Effector memory CD8-positive, alpha-beta T cell (primary cell): ENCODE data around the gene MYO1E.
"Not testable (repeated sequence)": the region's sequence is repeated elsewhere in the genome, so short reads cannot be mapped to it uniquely, and the experiment has no call there.

Experiments
- ATAC-seq: fragments of 150-1000 bp; cut with Tn5 transposase; replicated peaks from 2 replicates; pipeline ENCODE4 v1.10.0; 2021; ENCODE audit warnings: mild to moderate bottlenecking, moderate library complexity
- DNase-seq, 3 experiments: peaks; one replicate each; pipeline ENCODE4 v3.0.0; 2021
- H3K27ac Mint-ChIP-seq, 2 donors: one replicate each; pipeline ENCODE4 v1.8.0; 2022; ENCODE audit warnings: mild to moderate bottlenecking in 2 of 2, mixed read lengths in 2 of 2, moderate library complexity in 2 of 2
- H3K27me3 Mint-ChIP-seq, 2 donors: one replicate each; pipeline ENCODE4 v1.8.0; 2022; ENCODE audit warnings: mixed read lengths in 2 of 2
- H3K36me3 Mint-ChIP-seq: one replicate; pipeline ENCODE4 v1.8.0; 2022; ENCODE audit warnings: mild to moderate bottlenecking, moderate library complexity, mixed read lengths; ENCODE audit not compliant: insufficient read depth
- H3K4me1 Mint-ChIP-seq, 2 donors: one replicate each; pipeline ENCODE4 v1.8.0; 2022; ENCODE audit warnings: low read depth in 2 of 2, mixed read lengths in 2 of 2
- H3K4me3 Mint-ChIP-seq, 2 donors: one replicate each; pipeline ENCODE4 v1.8.0; 2022; ENCODE audit warnings: mild to moderate bottlenecking in 2 of 2, mixed read lengths in 2 of 2, moderate library complexity in 2 of 2
- H3K9me3 Mint-ChIP-seq, 2 donors: one replicate each; pipeline ENCODE4 v1.8.0; 2022; ENCODE audit warnings: mixed read lengths in 2 of 2
- total RNA-seq, 9 experiments: gene quantifications; one replicate each; lab custom pipeline; 2026; lab: John Stamatoyannopoulos, UW

The MYO1E gene
- 0 to 3.7 (median 0.73) reads per million in 9 experiments for total RNA-seq

DNA sequence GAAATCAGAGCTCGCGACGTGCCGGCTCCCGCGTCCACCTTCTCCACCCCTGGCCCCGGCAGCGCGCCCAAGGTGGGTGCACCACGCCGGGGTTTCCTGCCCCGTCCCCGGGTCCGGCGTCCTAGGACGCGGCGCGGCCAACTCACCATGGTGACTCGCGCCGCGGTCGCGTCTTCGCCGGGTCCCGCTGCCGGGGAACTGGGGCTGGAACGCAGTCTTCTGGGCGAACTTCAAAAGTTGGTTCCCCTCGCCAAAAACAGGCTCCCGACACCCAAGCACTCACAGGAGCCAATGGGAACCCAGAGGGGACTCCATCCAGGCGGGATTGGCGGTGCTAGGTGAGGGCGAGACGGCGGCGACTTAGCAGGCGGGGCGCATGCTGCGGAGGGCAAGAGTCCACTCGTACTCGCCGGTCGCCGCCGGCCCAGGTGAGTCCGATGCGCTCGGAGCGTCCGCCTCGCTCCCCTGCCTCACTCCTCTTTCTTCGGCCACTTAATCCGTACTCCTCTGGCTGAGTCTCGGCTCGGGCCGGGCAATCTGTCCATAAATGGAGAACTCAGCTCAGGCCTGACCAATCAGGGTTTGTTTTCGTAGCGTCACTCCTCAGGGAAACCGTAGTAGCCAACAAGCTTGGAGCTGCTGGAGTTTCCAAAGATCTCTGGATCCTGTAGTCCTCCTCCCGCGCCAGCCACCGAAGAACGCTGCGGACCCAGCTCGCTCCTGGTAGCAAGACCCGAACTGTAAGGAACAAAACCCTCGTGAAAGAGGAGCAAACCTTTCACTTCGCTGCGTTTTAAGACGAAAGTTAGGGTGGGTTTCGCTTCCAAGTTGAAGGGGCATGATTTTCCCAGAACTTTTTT, at the start of gene MYO1E:
TSS of gene MYO1E (minus strand) at position 520 of the 860 bp plus-strand sequence. CDS start at position 149, 371 bp downstream.
- Mint-ChIP-seq H3K4me3 (peak within 1 kb of the TSS; percentile 87 to 89), H3K9me3 (no peaks in the 10 kb centered on the region), H3K27ac (peak within 1 kb of the TSS in 1 of 2 donors; percentile 78), H3K36me3 (peaks cover 11% of the 10 kb centered on the region), H3K27me3 (peaks cover 61 to 67% of the 10 kb centered on the region in 2 donors), H3K4me1 (peaks cover 12 to 23% of the 10 kb centered on the region in 2 donors)
- ATAC-seq = peak; percentile 41
- DNase-seq = peak in 2 of 3 experiments; percentile 6

DNA sequence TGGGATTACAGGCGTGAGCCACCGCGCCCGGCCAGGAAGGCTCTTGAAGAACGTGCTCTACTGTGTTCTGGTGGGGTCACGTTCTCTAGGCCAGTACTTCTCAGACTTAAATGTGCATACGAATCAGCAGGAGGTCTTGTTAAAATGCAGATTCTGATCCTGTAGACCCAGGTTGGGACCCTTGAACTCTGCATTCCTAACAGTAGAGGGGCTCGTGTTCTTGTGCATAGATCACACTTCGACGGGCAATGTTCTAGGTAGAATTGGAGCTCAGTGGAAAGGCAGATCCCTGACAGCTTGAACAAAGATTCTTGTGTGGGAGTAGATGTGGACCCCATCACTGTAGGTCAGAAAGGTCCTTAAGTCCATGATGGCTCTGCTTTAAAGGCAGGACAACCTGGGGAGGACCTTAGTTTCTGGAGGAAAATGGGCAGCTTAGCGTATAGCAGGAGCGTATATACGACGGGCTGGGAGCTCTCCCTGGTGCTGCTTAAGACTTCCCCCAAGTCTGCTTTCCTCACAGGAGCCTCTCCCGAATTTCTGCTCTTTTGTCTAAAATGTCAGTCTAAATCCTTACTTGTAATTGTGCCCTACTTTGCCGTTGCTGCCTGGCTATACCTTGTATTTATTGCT, 48.4 kb upstream of the MYO1E start:
- Mint-ChIP-seq H3K4me3 (no peak overlapping the region), H3K27ac (no peak overlapping the region), H3K9me3 (no peaks in the 10 kb centered on the region), H3K36me3 (no peaks in the 10 kb centered on the region), H3K27me3 (peaks cover 11 to 21% of the 10 kb centered on the region in 2 donors), H3K4me1 (peaks cover 3 to 6% of the 10 kb centered on the region in 2 donors)
- no peak for ATAC-seq
- no peak for DNase-seq

DNA sequence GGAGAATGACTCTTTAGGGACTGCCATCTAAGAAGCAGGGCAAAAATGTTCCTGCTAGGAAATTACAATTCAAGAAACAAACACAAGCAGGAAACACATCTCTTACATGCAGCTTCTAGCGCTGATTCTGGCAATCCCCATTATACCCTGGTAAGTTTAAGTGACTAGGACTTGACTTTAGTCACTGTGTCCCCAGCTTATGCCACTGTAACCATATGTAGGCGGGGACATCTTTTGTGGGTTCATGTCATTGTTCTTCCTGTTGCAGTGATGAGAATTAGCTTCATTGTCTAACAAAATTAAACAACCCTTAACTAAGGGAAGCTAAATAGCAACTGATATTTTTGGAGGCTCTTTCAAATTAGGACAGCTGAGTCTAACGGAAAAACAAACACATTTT, 47.4 kb upstream of the MYO1E start:
- Mint-ChIP-seq H3K4me1 (peaks cover 3 to 6% of the 10 kb centered on the region in 2 donors), H3K36me3 (no peaks in the 10 kb centered on the region), H3K27me3 (peaks cover 11 to 23% of the 10 kb centered on the region in 2 donors), H3K4me3 (no peak overlapping the region), H3K9me3 (no peaks in the 10 kb centered on the region), H3K27ac (no peak overlapping the region)
- DNase-seq (no peak), ATAC-seq (peak; percentile 83)

DNA sequence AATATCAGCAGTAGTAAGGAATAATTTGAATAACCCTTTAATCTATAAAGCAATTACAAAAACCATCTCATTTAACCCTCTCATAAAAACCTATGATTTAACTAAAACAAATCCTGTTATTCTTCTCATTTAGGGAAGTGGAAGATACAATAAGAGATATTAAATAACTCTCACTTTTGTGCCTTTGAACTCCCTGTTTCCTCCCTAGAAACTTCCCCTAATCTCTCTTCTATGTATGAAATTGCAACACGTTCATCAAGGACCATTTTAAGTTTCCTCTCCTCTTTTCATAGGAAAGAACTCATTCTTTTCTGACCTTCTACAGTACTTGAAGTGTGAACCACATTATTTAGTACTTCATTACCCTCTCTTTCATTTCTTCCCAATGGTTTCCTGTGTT, 46.5 kb upstream of the MYO1E start:
- H3K27me3 Mint-ChIP-seq = peaks cover 9 to 23% of the 10 kb centered on the region in 2 donors
- peaks cover 3 to 6% of the 10 kb centered on the region in 2 donors for H3K4me1 Mint-ChIP-seq
- no peaks in the 10 kb centered on the region for H3K9me3 Mint-ChIP-seq
- DNase-seq = no peak
- H3K4me3 Mint-ChIP-seq = no peak overlapping the region
- ATAC-seq = no peak
- no peaks in the 10 kb centered on the region for H3K36me3 Mint-ChIP-seq
- no peak overlapping the region for H3K27ac Mint-ChIP-seq

DNA sequence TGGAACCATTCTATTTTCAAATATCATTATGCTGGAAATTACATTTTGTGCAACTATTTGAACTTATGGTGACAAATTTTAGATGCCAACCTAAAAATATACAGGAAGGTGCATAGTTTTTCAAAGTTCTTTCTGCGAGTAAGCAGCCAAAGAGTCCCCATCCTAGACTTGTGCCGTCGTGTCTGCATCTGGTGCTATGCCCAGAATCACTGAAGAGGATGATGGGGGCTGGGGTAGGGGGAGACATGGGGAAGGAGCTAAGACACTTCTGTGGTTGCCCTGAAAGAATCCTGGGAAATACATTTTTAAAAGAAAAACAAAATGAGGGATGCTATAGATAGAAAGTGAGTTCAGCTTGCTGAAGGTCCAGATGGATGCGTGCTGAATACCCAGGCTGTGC, 44.1 kb upstream of the MYO1E start:
- Mint-ChIP-seq H3K36me3 (no peaks in the 10 kb centered on the region), H3K27ac (no peak overlapping the region), H3K4me1 (peaks cover 12 to 15% of the 10 kb centered on the region in 2 donors), H3K4me3 (no peak overlapping the region), H3K9me3 (no peaks in the 10 kb centered on the region), H3K27me3 (peaks cover 15 to 30% of the 10 kb centered on the region in 2 donors)
- DNase-seq = no peak
- ATAC-seq = no peak

DNA sequence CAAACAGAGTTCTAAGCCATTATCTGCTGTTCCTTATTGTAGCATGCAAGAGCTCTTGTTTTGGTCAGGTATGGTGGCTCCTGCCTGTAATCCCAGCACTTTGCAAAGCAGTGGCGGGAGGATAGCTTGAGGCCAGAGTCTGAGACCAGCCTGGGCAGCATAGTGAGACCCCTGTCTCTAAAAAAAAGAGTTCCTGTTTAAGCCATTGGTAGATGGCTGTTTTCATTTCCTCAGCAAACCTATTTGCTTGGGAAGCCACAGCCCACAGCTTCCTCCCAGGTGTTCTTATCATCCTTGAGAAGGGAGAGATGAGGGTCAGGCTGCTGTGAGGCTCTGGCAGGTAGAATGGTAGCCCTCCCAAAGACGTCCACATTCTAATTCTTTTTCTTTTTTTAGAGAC, 40.9 kb upstream of the MYO1E start:
- Mint-ChIP-seq H3K4me1 (peaks cover 13 to 18% of the 10 kb centered on the region in 2 donors), H3K4me3 (no peak overlapping the region), H3K36me3 (no peaks in the 10 kb centered on the region), H3K27ac (no peak overlapping the region), H3K9me3 (no peaks in the 10 kb centered on the region), H3K27me3 (peaks cover 15 to 30% of the 10 kb centered on the region in 2 donors)
- no peak for DNase-seq
- no peak for ATAC-seq

DNA sequence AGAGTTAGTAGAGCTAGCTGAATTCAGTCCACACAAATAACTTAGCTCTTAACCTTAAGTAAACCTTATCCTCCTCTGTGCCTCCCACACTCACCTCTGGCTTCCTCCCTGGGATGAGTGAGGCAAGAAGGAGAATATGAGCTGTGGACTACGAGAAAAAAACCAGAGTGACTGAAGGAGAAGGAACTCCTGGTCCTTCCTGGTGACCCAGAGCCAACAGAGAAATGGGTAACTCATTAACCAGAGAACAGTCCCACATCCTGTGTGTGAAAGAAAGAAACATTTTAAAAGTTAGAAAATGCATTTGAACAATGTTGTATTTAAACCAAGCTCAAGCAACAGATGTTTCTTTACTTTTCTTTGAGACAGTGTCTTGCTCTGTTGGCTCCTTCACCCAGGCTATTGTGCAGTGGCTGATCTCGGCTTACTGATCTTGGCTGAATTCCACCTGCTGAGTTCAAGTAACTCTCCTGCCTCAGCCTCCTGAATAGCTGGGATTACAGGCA, 37.8 kb upstream of the MYO1E start:
- Mint-ChIP-seq H3K36me3 (no peaks in the 10 kb centered on the region), H3K27me3 (peaks cover 27 to 43% of the 10 kb centered on the region in 2 donors), H3K27ac (peak overlapping the region; percentile 1 to 25), H3K9me3 (no peaks in the 10 kb centered on the region), H3K4me1 (peaks cover 13 to 18% of the 10 kb centered on the region in 2 donors), H3K4me3 (no peak overlapping the region)
- no peak for DNase-seq
- ATAC-seq = no peak

DNA sequence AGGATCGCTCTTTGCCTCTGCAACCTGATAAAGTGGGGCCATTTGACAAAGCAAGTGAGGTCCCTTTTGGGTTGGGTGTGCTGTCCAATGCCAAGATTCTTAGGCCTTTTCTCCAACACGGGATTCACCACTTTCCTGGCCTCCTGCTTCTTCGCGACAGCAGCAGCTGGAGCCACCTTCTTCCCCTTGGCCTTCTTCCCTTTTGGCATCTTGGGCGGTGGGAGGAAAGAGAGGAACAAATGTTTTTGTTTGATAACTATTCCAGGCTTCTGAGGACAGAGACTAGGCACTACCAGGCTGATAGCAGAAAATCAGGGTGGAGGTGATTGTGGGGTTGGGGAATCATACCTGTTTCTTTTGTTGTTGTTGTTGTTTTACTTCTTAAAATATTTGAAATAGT, 35.3 kb upstream of the MYO1E start:
- Mint-ChIP-seq H3K4me3 (no peak overlapping the region), H3K4me1 (peaks cover 8 to 12% of the 10 kb centered on the region in 2 donors), H3K9me3 (no peaks in the 10 kb centered on the region), H3K27ac (no peak overlapping the region), H3K36me3 (no peaks in the 10 kb centered on the region), H3K27me3 (peaks cover 16 to 37% of the 10 kb centered on the region in 2 donors)
- DNase-seq (no peak), ATAC-seq (no peak)

DNA sequence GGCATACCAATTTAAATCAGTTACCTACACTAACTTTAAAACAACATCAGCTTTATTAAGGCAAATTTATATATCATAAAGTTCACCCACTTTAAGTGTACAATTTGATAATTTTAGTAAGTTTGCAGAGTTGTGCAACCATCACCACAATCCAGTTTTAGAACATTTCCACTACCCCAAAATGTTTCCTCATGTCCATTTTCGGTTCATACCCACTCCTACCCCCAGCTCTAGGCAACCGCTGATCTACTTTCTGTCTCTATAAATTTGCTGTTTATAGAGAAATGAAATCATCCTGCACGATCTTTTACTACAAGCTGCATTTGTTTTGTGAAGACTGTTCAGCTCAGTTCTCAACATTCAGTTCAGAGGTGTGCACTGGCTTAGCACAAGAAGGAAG, 33.8 kb upstream of the MYO1E start:
- Mint-ChIP-seq H3K27me3 (peaks cover 18 to 34% of the 10 kb centered on the region in 2 donors), H3K36me3 (no peaks in the 10 kb centered on the region), H3K9me3 (no peaks in the 10 kb centered on the region), H3K4me3 (no peak overlapping the region), H3K4me1 (peaks cover 4 to 10% of the 10 kb centered on the region in 2 donors), H3K27ac (no peak overlapping the region)
- no peak for DNase-seq
- no peak for ATAC-seq

DNA sequence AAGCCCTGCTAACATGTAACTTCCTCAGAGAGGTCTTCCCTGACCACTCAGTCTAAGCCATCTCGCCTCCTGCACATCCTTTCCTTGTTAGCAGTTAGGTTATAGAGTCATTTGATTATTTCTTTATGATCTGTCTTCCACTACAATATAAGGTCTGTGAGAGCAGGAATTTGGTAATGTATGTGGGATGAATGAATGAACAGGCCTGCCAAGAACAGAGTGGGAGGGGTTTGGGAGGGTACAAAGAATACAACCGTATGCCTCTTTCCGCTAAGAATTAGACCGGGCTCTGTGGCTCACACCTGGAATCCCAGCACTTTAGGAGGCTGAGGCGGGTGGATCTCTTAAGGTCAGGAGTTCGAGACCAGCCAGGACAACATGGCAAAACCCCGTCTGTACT, 32.4 kb upstream of the MYO1E start:
- Mint-ChIP-seq H3K27me3 (peaks cover 29 to 42% of the 10 kb centered on the region in 2 donors), H3K9me3 (no peaks in the 10 kb centered on the region), H3K27ac (no peak overlapping the region), H3K36me3 (no peaks in the 10 kb centered on the region), H3K4me1 (peaks cover 0 to 2% of the 10 kb centered on the region in 2 donors), H3K4me3 (no peak overlapping the region)
- DNase-seq (no peak), ATAC-seq (no peak)

DNA sequence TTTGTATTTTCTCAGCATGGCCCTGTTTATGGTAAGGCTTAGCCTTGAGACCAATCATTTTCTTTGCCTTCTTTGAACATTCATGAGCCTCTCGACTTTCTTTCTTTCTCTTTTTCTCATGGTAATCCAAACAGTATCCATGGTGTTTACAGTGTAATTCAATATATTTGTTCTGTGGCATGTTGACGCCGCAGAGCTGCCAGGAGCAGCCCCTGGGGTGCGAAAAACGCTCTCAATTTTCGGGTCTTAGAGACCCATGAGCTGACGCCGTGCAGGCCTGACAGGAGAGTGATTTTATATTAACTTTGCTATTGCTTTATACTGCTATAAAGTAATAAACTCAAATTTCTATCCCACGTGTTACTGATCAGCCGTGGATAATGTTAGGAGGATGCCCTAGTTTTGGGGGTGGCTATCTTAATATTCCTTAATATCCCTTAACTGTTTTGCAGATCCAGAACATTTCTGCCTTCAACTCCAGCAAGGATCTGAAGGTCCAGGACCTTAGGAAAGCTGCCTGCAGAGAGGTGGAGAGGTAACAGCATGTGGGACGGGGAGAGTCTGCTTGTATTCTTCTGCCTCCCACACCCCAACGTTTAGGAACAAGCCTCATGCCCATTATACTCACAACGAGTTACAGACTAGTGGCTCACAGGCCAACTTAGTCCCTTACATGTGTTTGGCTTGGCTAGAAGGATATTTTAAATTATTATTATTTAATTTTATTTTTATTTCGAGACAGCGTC, 29.3 kb upstream of the MYO1E start:
- Mint-ChIP-seq H3K36me3 (no peaks in the 10 kb centered on the region), H3K27me3 (peaks cover 46 to 50% of the 10 kb centered on the region in 2 donors), H3K4me3 (no peak overlapping the region), H3K27ac (no peak overlapping the region), H3K4me1 (no peaks in the 10 kb centered on the region), H3K9me3 (no peaks in the 10 kb centered on the region)
- ATAC-seq (no peak), DNase-seq (no peak)

DNA sequence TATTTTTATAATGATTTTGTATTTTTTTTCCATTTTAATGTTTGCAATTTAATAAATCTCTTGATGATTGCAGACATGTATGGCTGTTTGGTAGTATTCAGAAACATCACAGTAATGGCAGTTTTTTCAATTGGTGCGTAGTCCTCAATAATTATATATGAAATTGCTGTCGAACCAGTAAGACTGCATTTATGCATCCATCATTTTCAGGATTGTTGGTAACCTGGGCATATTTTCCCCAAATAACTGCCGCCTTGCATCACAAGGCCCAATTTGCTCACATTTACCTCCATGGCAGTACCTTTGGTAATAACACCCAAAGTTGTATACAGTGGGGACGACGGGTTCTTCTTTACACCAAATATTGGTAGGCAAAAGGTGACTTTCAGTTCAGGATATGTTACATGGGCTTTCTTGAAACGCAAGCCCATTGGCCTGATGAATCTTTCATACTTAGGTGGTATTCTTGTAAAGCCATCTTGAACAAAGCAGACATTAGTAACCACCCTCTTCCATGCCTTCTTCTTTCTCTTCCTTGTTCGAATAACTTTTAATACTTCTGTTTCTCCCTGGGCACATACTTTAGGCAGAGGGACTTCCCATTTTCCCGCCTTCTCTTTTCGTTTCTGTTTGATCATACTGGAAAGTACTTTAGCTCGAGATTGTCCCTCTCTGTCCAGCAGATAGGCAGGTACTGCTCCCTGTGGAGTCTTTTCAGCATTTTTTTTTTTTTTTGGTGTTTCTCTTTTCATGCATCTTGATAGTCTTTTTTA, 28.6 kb upstream of the MYO1E start:
- H3K9me3 Mint-ChIP-seq, H3K36me3 Mint-ChIP-seq, H3K4me3 Mint-ChIP-seq, H3K27ac Mint-ChIP-seq, DNase-seq, ATAC-seq, H3K4me1 Mint-ChIP-seq: not testable (repeated sequence)
- peaks cover 49 to 50% of the 10 kb centered on the region in 2 donors for H3K27me3 Mint-ChIP-seq
